GM13976 (cell line): ENCODE results near the gene OR5V1.

Experiments used
- DNase-seq: peaks from one replicate; pipeline ENCODE4 v3.0.0; 2012; ENCODE audit warnings: low spot score
- in situ Hi-C: fragments of 300-500 bp; cut with MboI; formaldehyde crosslinking; loops from one replicate; pipeline ENCODE4 v1.12.0; 2022; ENCODE audit warnings: low sequenced_read_pairs, mixed read lengths, inconsistent platforms; ENCODE audit not compliant: unreplicated experiment
- TF ChIP-seq, protein P1 (sequence below): IDR thresholded peaks from 2 replicates; pipeline ENCODE4 v1.5.1; 2012; ENCODE audit warnings: borderline replicate concordance, mild to moderate bottlenecking; ENCODE audit not compliant: insufficient read depth; ENCODE audit errors: extremely low read depth, missing control alignments, control extremely low read depth

OR5V1 gene

DNA sequence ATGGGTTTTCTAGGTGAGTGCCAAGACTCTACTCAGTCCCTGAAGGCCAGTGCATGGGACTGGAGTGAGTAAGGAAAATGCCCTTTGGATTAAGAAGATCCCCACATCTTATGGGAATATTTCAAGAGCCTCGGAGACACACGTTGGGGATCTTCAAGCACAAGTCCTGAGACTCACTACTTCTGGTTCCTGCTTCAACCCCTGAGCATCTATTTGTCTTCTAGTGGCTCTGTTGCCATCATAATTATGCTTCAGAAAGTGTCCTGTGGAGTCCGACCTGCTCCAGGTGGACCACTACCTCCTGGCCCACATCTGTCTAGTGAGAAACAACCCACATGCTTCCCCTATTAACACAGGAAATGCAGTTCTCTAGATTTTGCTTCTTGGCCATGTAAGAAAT, at the start of gene OR5V1:
TSS of gene OR5V1 (minus strand) at position 101 of the 400 bp plus-strand sequence. CDS start 12,670 bp downstream, outside the sequence.
- TF ChIP-seq, protein P1, sequence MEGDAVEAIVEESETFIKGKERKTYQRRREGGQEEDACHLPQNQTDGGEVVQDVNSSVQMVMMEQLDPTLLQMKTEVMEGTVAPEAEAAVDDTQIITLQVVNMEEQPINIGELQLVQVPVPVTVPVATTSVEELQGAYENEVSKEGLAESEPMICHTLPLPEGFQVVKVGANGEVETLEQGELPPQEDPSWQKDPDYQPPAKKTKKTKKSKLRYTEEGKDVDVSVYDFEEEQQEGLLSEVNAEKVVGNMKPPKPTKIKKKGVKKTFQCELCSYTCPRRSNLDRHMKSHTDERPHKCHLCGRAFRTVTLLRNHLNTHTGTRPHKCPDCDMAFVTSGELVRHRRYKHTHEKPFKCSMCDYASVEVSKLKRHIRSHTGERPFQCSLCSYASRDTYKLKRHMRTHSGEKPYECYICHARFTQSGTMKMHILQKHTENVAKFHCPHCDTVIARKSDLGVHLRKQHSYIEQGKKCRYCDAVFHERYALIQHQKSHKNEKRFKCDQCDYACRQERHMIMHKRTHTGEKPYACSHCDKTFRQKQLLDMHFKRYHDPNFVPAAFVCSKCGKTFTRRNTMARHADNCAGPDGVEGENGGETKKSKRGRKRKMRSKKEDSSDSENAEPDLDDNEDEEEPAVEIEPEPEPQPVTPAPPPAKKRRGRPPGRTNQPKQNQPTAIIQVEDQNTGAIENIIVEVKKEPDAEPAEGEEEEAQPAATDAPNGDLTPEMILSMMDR, result no peak

DNA sequence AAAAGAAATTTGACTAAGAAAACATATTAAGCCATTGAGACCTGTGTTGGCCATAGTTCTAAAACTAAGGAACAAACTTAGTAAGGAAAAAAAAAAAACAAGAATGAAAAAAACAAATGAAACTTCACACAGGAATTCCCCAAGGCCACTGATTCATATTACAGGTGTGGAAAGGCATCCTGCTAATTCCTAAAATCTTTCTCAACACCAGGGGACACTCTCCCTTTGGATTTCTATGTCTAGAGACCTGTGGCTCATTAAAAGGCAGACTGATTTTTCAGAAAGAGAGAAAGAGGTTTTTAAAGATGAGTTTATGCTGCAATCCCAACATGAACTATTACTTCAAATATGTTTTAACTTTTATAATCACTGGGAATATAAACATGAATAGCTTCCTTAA, 45.9 kb upstream of the OR5V1 start, which contains the start of gene OR12D1:
TSS of gene OR12D1 (plus strand) at position 341 of the 400 bp plus-strand sequence.
- no peak for DNase-seq
- TF ChIP-seq, protein P1, result no peak
- in situ Hi-C loops, result no loop called here

More for the DNA sequence above, at the start of gene OR5V1:
- no peak for DNase-seq
- in situ Hi-C loops, result no loop called here

DNA sequence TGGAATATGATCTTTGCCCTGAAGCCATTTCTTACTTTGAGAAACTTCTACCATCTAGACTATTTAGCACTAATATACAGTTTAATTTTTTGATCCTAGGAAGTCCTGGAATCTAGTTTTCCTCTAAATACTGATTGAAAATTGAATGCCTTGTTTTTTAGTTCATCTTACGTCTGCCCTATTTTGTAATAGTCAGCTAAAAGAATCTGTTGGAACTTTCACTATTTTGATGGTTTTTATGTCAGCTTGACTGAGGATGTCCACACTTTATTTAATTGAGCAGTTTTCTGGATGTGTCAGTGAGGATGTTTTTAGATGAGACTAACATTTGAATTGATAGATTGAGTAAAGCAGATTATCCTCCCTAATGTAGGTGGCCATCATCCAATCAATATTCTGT, 35.1 kb upstream of the OR5V1 start:
- in situ Hi-C loops, result no loop called here
- DNase-seq, result no peak
- TF ChIP-seq, protein P1, result no peak

DNA sequence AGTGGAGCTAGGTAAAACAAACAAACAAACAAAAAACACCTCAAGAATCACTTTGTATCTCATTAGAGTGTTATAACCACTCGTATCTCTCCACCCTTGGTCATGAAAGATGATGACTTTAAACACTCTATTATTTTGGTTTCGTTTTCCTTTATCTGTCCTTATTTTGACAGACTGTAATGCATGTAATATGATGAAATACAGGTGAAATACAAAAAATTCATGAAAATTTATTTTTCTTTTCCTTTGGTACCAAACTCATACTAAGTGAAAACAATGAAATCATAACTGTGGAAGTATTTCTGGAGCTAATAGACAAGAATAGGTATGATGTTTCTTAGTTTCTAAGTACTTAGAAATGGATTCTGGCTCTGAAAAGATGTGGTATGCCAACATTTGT, 30.9 kb upstream of the OR5V1 start:
- DNase-seq, result no peak
- TF ChIP-seq, protein P1, result no peak
- in situ Hi-C loops, result no loop called here

DNA sequence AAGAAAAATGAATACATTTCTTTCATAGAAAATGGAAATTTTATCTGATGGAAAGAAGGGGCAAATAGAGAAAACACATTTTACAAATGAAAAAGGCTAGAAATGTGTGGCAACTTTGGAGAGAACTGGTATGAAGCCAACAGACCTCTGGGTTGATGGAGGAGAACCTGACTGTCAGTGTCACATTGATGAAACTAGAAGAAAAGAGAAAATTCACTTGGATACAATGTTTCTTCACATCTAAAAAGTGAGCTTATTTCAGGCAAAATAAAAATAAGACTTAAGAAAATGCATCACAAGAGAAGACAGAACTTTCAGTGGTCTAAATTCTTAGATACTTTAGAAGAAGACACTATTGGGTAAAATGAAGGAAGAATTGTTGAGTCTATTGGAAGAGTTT, 26.7 kb upstream of the OR5V1 start, which contains the start of gene OR12D2:
TSS of gene OR12D2 (plus strand) at position 301 of the 400 bp plus-strand sequence. CDS start 1,069 bp downstream, outside the sequence.
- no peak for DNase-seq
- TF ChIP-seq, protein P1, result no peak
- in situ Hi-C loops, result no loop called here

DNA sequence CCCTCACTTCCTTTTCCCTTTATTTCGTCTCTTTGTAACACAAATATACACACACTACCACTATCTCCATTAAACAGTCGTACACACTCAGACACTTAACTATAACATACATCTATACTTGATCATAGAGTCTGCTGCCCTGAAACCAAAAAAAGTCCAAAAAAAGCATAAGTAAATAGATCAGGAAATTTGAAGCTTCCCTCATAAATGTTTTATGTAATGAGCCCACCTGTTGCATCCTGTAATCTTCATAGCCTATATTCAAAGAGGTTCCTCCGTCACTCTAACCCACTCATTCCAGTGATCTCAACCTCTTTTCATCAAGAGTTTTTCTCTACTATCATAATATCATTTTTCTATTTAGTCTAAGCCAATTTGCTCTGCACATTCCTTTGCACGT, 19.9 kb upstream of the OR5V1 start:
- TF ChIP-seq, protein P1, result no peak
- in situ Hi-C loops, result no loop called here
- no peak for DNase-seq
